GM21723 (cell line): ENCODE measurements around the gene CRB3.
"Not testable (repeated sequence)": the region's sequence is repeated elsewhere in the genome, so short reads cannot be mapped to it uniquely, and the experiment has no call there.

Experiments
- ATAC-seq: cut with Tn5 transposase; IDR thresholded peaks from one replicate; pipeline ENCODE4 v1.9.1; 2021; ENCODE audit warnings: mild to moderate bottlenecking, moderate library complexity; ENCODE audit not compliant: unreplicated experiment

Gene CRB3

DNA sequence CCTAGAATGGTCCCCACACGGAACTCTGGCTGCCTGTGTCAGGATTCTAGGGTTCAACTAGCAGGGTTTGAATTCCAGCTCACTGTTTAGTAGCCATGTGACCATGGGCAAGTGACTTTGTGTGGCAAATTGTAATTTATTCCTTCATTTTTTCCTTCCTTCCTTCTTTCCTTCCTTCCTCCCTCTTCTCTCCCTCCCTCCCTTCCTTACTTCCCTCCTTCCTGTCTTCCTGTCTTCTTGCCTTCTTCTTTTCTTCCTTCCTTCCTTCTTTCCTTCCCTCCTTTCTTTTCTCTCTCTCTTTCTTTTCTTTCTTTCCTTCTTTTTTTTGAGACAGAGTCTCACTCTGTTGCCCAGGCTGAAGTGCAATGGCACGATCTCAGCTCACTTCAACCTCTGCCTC, 26.1 kb downstream of the CRB3 start:
- no peak for ATAC-seq

DNA sequence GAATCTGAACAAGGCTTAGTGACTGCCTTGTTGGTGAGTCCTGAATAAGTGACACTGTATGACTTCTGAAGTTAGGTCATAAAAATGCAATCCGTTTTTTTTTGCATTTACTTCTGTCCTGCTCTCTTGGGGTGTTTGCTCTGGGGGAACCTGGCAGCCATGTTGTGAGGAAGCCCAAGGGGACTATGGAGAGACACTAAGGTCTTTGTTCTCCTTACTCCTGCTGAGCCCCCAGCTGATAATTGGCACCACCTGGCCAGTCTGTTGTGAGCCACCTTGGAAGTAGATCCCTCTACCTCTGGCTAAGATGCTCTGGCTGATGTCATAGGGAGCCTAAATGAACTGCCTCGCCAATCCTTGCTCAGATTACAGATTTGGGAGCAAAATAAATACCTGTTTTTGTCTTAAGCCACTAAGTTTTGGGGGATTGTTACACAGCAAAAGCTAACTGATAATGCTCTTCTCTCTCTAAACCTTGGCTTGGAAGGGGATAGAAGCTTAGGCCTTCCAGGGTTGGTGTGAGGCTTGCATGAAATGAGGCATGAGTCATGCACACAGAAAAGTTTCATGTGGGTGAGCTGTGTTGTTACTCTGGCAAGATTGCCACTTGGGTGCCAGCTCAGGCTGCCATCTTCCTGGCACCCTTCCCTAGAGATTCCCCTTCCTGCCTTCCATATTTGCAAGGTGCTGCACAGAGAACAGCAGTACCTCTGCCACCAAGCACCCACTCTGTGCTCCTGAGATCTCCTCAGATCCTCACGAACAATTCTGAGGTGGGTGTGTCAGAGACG, 27.9 kb downstream of the CRB3 start:
- no peak for ATAC-seq

DNA sequence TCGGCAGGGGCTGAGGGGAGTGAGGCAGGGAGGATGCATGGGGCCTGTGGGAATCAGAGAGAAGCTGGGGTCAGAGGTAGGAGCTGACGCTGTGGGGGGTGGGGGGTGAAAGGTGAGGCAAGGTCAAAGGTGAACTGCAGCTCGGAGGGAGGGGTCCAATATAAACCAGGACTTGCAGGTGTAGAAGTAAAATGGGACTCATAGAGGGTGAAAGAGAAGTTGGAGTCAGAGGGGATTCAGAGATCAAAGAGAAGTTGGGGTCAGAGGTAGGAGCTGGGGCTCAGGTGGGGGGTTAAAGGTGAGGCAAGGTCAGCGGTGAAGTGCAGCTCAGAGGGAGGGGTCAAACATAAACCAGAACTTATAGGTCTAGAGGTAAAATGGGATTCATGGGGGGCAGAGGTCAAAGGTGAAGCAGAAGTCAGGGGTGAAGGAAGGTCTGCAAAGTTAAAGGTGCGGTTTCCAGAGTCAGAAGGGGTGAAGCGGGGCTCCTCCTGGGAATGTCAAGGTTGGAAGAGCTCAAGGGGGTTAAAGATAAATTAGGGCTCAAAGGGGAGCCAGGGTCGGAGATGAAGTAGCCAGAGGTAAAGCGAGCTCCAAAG, 30.5 kb downstream of the CRB3 start:
- no peak for ATAC-seq

DNA sequence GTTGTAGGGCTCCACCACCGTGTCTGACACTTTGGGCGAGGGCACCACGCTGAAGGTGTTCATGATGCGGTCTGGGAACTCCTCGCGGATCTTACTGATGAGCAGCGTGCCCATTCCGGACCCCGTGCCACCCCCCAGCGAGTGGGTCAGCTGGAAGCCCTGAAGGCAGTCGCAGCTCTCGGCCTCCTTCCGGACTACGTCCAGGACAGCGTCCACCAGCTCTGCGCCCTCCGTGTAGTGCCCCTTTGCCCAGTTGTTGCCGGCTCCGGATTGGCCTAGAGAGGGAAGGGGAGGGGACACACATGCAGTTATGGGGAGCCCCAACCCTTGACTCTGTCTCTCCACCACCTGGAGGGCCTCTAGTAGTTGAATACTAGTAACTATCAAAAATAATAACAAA, 31.9 kb downstream of the CRB3 start:
- ATAC-seq = no peak

DNA sequence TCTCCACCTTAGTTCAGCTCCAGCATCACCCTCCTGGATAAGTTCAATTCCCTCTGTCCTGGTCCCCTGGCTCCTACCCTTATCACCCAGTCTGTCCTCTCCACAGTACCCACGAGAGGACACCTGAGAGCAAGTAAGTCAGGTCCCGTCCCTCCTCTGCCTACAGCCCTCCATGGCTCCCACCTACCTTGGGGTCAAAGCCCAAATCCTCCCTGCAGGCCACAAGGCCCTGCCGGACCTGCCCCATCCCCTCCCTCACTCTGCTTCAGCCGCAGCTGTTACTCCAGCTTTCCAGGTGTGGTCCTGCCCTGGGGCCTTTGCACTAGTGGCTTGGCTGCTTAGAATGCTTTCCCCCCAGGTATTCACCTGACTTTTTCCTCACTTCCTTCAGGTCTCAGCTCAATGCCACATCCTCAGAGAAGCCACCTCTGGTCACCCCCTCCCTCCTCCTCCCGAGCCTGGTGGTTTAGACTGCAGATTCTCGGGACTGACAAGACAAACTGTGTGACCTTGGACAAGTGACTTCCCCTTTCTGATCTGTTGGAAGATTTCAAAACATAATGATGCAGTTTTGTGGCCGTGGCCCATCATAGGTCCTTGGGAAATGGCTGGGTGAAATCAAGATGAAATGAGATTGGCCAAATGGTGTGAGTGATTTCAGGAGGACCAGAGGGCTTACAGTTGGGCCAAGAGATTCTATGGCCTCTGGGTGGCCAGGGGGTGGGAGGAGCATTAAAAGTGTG, 34.4 kb downstream of the CRB3 start:
- ATAC-seq = no peak

DNA sequence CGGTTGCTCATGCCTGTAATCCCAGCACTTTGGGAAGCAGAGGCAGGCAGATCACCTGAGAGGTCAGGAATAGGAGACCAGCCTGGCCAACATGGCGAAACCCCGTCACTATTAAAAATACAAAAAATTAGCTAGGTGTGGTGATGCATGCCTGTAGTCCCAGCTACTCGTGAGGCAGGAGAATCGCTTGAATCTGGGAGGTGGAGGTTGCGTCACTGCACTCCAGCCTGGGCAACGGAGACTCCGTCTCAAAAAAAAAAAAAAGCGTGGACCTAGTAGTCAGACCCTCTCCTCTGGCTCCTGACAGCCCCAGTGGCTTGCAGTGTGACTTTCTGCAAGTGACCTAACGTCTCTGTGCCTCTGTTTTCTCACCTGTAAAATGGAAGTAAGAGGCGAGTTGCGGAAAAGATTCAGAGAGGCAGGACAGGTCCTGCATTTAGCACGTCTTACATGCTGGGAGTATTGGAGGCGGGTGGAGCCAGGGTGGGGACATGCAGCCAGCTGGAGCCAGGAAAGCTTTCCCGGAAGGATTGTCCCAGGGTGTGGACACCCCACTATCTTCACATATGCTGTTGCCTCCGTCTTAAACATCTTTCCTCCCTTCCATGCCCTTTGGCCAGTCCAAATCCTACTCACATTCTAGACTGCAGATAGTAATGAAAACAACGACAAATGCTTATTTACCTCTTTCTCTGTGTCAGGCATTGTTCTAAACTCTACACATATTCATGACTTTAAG, 35.1 kb downstream of the CRB3 start:
- no peak for ATAC-seq

DNA sequence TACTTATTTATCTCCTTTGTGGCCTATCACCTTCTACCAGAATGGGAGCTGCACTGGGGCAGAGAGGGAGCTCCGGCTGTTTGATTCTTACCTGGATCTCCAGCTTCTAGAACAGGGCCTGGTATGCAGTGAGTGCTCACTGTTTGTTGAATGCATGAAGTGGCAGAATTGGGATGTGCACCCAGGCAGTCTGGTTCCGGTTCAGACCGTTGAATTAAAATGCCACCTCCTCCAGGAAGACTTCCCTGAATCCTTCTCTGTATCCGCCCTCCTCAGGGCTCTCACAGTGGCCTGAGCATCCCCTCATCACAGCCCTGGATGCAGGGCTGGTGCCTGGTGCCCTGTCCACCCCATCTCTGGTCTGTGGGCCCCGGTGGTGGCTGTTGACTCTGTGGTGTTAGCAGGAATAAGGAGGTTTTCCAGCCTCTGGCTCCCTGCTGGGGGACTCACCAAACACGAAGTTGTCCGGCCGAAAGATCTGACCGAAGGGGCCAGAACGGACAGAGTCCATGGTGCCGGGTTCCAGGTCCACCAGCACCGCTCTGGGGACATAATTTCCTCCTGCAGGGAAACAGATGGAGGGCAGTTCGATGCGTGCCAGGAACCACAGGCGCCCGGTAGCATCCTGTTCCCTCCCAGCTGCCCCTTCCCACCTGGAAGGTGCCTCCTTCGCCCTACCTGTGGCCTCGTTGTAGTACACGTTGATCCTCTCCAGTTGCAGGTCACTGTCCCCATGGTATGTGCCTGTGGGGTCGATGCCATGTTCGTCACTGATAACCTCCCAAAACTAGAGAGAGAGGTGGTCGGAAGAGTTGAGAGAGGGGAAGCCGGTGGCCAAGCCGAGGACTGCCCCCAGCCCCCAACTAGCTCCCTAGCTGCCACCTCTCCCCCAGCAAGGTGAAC, 37.0 kb downstream of the CRB3 start:
- ATAC-seq = no peak

DNA sequence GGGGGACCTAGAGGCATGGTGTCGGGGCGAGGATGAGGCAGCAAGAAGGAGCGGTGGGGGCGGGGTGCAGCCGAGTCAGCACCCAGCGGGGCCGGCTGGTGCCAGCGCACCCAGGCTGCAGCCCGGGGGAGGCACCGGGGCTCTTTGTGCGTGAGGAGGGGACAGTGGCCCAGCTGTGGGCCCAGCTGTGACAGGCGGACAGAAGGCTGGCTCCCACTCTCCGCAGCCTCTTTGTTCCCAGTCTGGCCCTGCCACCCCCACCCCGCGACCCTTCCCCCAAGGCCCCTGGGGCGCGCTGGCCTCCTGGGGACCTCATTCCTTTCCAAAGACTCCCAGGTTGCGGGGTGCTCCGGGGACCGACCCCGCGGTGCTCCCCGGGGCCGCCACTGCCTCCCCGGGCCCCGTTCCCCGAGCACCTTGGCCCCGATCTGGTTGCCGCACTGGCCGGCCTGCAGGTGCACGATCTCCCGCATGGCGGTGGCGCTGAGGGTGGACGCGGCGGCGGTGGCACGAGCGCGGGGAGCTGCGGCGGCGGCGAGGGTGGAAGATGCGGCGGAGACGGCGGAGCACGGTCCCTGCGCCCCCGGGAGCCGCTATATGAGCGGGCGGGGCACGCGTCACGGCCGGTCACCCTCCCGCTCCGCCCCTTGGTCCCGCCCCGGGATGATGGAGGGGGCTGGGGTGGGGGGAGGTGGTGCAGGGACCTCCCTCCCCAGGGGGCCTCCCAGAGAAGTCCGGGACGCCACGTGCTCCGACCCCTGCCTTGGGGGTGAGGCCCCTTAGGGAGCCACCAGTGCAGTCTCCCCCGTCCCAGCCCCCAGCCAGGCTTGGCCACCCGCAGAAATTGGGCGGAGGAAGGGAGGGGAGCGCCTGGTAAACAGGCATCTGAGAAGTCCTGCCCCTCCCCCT, 37.9 kb downstream of the CRB3 start, which contains the start of gene TUBB4A:
Gene TUBB4A, minus strand, starts transcription at position 570 of the 909 bp plus-strand sequence. Its CDS starts 97 bp downstream, at position 473.
- ATAC-seq = no peak

DNA sequence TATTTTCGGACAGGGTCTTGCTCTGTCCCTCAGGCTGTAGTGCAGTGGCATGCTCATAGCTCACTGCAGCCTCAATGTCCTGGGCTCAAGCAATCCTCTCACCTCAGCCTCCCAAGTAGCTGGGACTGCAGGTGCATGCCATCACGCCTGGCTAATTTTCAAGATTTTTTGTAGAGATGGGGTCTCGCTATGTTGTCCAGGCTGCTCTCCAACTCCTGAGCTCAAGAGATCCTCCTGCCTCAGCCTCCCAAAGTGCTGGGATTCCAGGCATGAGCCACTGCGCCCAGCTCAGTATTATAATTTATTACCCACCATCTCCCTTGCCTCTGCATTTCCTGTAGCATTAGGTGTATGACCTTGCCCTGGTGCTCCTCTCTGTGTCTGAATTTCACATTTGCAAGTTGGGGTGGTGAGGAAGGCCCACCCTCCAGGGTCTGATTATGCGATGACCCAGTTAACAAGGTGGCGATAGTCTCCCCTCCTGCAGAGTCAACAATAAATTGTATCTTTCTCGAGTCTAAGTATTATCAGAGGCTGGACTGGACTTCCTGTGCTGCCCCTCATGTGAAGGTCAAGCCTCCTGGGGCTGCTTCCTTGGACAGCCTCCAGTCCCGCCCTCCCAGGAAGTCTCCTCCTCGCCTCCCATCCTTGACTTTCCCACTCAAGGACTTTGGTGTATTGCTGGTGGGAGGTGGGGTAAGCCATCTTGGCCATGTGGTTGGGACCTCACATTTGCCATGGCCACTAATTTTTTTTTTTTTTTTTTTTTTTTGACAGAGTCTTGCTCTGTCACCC, 39.5 kb downstream of the CRB3 start:
- ATAC-seq = no peak

DNA sequence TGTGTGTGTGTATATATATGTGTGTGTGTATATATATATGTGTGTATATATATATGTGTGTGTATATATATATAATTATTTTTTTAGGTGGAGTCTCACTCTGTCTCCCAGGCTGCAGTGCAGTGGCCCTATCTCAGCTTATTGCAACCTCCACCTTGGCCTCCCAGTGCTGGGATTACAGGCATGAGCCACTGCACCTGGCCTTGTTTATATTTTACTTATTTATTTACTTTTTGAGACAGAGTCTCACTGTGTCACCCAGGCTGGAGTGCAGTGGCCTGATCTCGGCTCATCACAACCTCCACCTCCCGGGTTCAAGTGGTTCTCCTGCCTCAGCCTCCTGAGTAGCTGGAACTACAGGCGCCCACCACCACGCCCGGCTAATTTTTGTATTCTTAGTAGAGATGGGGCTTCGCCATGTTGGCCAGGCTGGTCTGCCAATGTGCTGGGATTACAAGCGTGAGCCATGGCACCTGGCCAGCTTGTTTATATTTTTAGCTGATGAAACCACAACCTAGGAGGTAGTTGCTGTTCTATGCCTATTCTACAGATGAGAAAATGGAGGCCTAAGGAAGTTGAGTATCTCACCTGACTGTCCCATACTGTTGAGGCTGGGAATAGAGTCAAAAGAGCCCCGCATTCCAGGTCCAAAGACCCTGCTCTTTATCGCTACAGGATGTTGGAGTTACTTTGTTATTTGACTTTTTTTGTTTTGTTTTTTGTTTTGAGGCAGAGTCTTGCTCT, 44.1 kb downstream of the CRB3 start:
- not testable (repeated sequence) for ATAC-seq

DNA sequence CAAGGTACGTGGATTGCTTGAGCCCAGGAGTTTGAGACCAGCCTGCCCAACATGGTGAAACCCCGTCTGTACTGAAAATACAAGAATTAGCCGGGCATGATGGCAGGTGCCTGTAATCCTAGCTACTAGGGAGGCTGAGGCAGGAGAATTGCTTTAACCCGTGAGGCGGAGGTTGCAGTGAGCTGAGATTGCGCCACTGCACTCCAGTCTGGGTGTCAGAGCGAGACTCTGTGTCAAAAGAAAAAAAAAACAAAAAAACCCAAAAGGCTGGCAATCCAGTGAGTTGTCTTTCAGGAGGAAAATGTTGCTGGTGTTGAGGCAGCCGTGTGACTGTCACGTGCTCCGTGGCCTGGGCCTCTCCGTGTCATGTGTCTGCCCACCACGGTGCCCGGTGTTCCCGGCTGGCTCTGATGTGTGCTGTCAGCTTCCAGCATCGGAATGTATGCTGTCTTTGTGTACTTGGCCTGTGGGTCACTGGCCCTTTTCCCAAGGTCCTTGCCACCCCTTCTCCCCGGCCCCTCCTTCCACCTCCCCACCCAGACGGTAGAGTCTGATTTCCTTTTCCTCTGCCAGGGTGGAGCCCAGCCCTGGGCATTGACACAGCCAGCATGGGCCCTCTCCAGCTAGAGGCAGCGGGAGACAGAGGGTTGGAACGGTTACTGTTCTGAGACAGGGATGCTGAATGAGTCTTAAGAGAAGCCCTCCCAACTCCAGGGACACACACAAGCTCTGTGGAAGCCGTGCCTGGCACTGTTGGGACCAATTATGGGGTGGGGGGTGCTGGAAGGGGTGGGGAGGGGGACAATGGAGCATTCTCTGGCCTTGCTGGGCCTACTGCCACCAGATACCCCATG, 45.3 kb downstream of the CRB3 start:
- ATAC-seq = no peak

DNA sequence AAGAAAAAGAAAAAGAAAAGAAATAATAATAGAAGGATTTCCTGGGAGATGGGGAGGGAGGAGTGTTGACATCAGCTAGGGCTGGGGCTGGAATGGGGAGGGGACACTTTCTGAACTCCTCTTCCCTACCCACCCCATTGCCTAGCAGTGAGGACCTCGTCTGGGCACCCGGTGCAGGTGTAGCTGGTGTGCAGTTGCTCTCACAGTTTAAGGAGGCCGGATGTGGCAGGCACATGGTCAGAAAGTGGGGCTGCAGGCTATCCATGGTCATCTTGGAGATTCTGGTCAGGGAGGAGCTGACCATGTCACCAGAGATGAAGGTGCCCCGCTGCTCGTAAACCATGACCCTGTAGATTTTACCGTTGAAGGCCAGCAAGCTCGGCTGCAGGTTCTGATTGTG, 46.5 kb downstream of the CRB3 start:
- ATAC-seq = no peak

DNA sequence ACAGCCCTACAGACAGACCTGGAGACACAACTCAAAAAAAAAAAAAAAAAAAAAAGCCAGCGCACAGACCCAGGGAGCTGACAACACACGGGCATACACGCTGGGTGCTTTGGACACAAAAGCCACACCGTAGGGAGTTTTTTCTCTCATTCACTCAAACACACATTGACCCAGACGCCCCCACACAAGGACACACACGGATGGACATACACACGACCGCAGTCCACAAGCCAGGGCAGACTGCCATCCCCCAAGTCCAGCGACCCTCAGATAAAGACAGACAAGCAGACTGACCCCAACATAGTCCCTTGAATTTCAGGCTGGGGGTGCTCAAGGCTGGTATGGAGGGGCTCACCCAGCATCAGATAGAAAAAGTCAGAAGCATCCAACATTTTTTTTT, 50.0 kb downstream of the CRB3 start:
- ATAC-seq = no peak

DNA sequence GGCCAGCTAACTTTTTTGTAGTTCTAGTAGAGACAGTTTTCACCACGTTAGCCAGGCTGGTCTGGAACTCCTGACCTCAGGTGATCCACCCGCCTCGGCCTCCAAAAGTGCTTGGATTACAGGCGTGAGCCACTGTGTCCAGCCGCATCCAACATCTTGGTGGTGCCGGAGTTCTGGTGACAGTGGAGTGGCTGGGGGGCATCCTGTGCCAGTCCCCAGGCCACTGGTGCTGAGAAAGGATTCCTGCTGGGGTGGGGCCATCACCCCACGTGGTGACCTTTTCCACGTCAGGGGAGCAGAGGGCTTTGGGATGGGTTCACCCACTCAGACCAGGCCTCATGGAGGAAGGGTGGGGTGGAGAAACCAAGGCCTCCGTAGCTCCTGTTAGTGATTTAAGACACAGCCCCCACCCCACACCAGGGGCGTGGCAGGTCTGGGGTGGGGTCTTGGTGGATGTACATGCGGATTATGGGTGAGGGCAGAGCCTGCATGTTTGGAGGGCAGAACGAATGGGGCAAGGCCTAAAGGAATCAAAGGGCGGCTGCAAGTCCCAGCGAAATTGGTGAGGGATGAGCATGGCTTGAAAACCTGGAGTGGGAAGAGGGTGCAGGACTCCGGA, 51.0 kb downstream of the CRB3 start:
- no peak for ATAC-seq

DNA sequence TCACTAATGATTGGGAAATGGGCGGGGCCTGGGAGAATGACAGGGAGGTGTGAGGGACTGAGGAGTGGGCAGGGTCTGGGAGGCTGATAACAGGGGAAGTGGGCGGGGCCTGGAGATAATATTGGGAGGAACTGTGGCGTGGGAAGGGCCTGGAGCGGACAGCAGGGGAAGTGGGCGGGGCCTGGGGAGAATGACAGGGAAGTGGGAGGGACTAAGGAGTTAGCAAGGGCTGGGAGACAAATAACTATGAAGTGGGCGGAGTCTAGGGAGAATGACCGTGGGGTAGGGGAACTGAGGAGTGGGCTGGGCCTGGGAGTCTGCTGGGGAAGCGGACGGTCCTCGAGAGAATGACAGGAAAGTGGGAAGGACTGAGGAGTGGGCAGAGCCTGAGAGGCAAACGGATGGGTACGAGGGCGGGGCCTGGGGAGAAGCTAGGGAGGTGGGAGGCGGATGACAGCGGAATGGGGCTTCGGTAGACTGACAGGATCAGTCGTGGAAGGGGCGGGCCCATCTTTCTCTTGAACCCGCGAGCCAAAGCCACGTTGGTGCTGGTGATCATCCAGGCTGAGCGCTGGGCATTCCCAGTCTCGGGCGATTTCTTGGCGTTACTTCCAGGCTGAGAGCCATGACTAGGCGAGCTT, 52.1 kb downstream of the CRB3 start:
- peak; percentile 30 for ATAC-seq
